ENCODE data around the gene MRAP. TPM values are rescaled to one million over a fixed set of nuclear protein-coding genes. Genes with fewer than 3 reads are reported as not detected.
A peak's percentile ranks its signal among the peaks of the same experiment; 100 is the strongest.

MRAP gene
- total RNA-seq, 1 experiment from 2014 or later = not detected

DNA sequence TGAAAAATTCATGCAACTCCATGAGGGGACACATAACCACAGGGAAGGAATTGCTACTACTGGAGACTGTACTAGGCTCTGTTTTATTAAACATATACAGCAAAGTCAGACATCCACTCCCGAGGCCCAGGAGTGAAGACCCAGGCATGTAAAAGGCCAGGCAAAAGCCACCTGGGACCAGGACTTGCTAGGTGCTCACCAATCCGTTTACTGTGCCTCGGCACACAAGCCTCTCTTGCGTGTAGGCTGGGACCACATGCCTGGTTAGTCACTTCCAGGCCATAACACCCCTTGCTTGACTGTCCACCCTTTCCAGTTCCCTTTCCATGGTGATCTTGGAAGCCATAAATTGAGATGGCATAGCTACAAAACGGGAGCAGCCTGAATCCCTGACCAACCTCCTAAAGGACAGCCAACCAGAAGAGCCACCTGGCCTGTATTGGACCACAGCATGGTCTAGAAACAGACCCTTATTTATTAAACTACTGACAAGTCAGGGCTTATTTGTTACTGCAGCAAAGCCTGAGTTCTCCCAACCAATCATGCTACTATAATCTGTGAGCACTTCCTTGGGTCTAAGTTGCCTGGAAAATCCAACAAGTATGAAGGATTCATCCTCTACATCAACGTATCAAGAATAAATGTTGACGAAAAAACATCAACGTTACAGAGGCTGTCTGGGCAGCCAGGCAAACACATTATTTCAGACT, 54.5 kb downstream of the MRAP start:
- BruUV-seq (replicated peaks) = no TSS peak
- TF ChIP-seq EZH2 (IDR thresholded peaks at IDR 0.05; ENCODE audit: low read depth) (no peak), CTCF (conservative IDR thresholded peaks at IDR 0.05) (no peak)
- POLR2A ChIA-PET (ENCODE audit: unreplicated experiment) = no interaction called here

GRCh38 chr21:32356874-32357395, 58.3 kb downstream of the MRAP start:
- Histone ChIP-seq H3K36me3 (ENCODE audit: low read depth) (0 out of 2 replicates have a peak, but pooled peaks cover 3% of the 10 kb centered on the region), H3K9me3 (ENCODE audit: insufficient read depth, low read depth) (no peaks in the 10 kb centered on the region), H3K4me3 (no peak overlapping the region), H3K4me1 (replicated peaks; ENCODE audit: insufficient read depth) (no peaks in the 10 kb centered on the region), H3K27ac (no peak overlapping the region), H3F3A (ENCODE audit: insufficient read depth, low read depth) (no peaks in the 10 kb centered on the region), H4K20me1 (ENCODE audit: insufficient read depth) (no peaks in the 10 kb centered on the region), H3K4me2 (no peak overlapping the region), H3K27me3 (ENCODE audit: insufficient read depth, low read depth) (no peaks in the 10 kb centered on the region), H3K79me2 (ENCODE audit: low read depth) (no peaks in the 10 kb centered on the region), H3K9me2 (ENCODE audit: insufficient read depth) (no peaks in the 10 kb centered on the region), H2AFZ (no peak overlapping the region)
- ChIA-PET POLR2A (ENCODE audit: unreplicated experiment) (interaction anchor here (0.6 kb wide), 1 partner anchor 374 kb away, joined by 12 read pairs; no protein-coding TSS in a partner anchor), CTCF (no interaction called here)
- intact Hi-C loops (cut with micrococcal nuclease; ENCODE audit: unreplicated experiment) = no loop called here
- BruUV-seq (replicated peaks) = no TSS peak
- TF ChIP-seq EZH2 (IDR thresholded peaks at IDR 0.05; ENCODE audit: low read depth) = no peak
- TF ChIP-seq CTCF (conservative IDR thresholded peaks at IDR 0.05) = no peak
- no peak for DNase-seq

More for the DNA sequence above, 54.5 kb downstream of the MRAP start:
- no peak overlapping the region for H3K4me3 ChIP-seq
- peaks cover 22% of the 10 kb centered on the region for H3F3A ChIP-seq (ENCODE audit: insufficient read depth, low read depth)
- no peak overlapping the region for H3K4me2 ChIP-seq
- no peaks in the 10 kb centered on the region for H3K27me3 ChIP-seq (ENCODE audit: insufficient read depth, low read depth)
- intact Hi-C loops (cut with micrococcal nuclease; ENCODE audit: unreplicated experiment) = no loop called here
- H3K36me3 ChIP-seq (ENCODE audit: low read depth) = 0 out of 2 replicates have a peak, but pooled peaks cover 3% of the 10 kb centered on the region
- peaks cover 16% of the 10 kb centered on the region for H3K4me1 ChIP-seq (replicated peaks; ENCODE audit: insufficient read depth)
- CTCF ChIA-PET = interaction anchor here (0.7 kb wide), 1 partner anchor 248 kb away, joined by 6 read pairs; no protein-coding TSS in a partner anchor
- no peak overlapping the region for H3K27ac ChIP-seq
- DNase-seq = no peak
- H3K9me2 ChIP-seq (ENCODE audit: insufficient read depth) = no peaks in the 10 kb centered on the region
- no peaks in the 10 kb centered on the region for H4K20me1 ChIP-seq (ENCODE audit: insufficient read depth)
- H3K79me2 ChIP-seq (ENCODE audit: low read depth) = no peaks in the 10 kb centered on the region
- H3K9me3 ChIP-seq (ENCODE audit: insufficient read depth, low read depth) = no peaks in the 10 kb centered on the region
- H2AFZ ChIP-seq = no peak overlapping the region

- Histone ChIP-seq H3K9me3 (ENCODE audit: insufficient read depth, low read depth) (no peaks in the 10 kb centered on the region), H3K4me3 (no peak overlapping the region), H2AFZ (no peak overlapping the region), H3K9me2 (ENCODE audit: insufficient read depth) (no peaks in the 10 kb centered on the region), H3F3A (ENCODE audit: insufficient read depth, low read depth) (no peaks in the 10 kb centered on the region), H3K79me2 (ENCODE audit: low read depth) (no peaks in the 10 kb centered on the region), H3K27me3 (ENCODE audit: insufficient read depth, low read depth) (no peaks in the 10 kb centered on the region), H3K36me3 (ENCODE audit: low read depth) (0 out of 2 replicates have a peak, but pooled peaks cover 3% of the 10 kb centered on the region), H3K4me2 (no peak overlapping the region), H3K4me1 (replicated peaks; ENCODE audit: insufficient read depth) (no peaks in the 10 kb centered on the region), H3K27ac (no peak overlapping the region), H4K20me1 (ENCODE audit: insufficient read depth) (no peaks in the 10 kb centered on the region)
- TF ChIP-seq EZH2 (IDR thresholded peaks at IDR 0.05; ENCODE audit: low read depth) (no peak), CTCF (conservative IDR thresholded peaks at IDR 0.05) (peak; percentile 23; the same call in 1 of the 2 replicates)
- no TSS peak for BruUV-seq (replicated peaks)
- ChIA-PET CTCF (no interaction called here), POLR2A (ENCODE audit: unreplicated experiment) (no interaction called here)
- no peak for DNase-seq
- intact Hi-C loops (cut with micrococcal nuclease; ENCODE audit: unreplicated experiment) = no loop called here
Measured at GRCh38 chr21:32359719-32360260, 61.1 kb downstream of the MRAP start.

Data from PC-9 (cell line).